GM12892 (cell line): ENCODE results near the gene FN1.

ENCODE experiments used
- POLR2A ChIP-seq: IDR thresholded peaks from 2 replicates; pipeline ENCODE4 v1.6.1; 2011; ENCODE audit warnings: low read depth, low read length, control low read depth
- POLR2AphosphoS5 ChIP-seq: IDR thresholded peaks from 2 replicates; pipeline ENCODE4 v1.6.1; 2011; ENCODE audit warnings: low read depth, low read length, control low read depth

DNA sequence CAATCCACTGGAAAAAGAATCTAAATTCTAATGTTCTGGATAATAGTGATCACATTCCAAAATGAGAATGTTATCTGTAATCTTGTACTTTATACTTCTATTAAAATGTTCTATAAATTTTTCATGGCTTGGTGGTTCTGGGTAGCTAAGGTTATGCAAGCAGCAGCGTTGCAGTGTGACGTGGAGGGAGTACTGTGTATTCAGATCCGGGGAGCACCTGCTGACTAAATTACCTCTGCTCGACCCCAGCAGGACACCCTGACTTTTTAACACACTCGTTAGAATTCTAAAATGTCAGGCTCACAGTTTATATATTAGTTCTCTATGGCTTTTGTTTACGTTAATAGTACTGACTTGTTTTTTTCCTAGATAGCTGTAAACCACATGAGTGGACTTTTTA is 111.1 kb downstream of the FN1 start:
- TF ChIP-seq POLR2AphosphoS5 (no peak), POLR2A (no peak)
